ENCODE data around the gene EPB41L4A.
"Not testable (repeated sequence)": the region's sequence is repeated elsewhere in the genome, so short reads cannot be mapped to it uniquely, and the experiment has no call there.

The EPB41L4A gene

GRCh38 chr5:112397690-112398089 lies 21.4 kb downstream of the EPB41L4A start:
- DNase-seq: no peak

- DNase-seq: no peak
Observed at GRCh38 chr5:112396430-112396829, 22.6 kb downstream of the EPB41L4A start.

- not testable (repeated sequence) for DNase-seq
Observed at GRCh38 chr5:112395299-112395698, 23.8 kb downstream of the EPB41L4A start.

- no peak for DNase-seq
Observed at GRCh38 chr5:112390327-112390726, 28.8 kb downstream of the EPB41L4A start.

GRCh38 chr5:112388739-112389138 lies 30.3 kb downstream of the EPB41L4A start:
- no peak for DNase-seq

- no peak for DNase-seq
Observed at GRCh38 chr5:112388074-112388473, 31.0 kb downstream of the EPB41L4A start.

GRCh38 chr5:112386766-112387165 lies 32.3 kb downstream of the EPB41L4A start:
- no peak for DNase-seq

- no peak for DNase-seq
Observed at GRCh38 chr5:112385969-112386368, 33.1 kb downstream of the EPB41L4A start.

- no peak for DNase-seq
Observed at GRCh38 chr5:112385566-112385965, 33.5 kb downstream of the EPB41L4A start.

GRCh38 chr5:112384523-112384922 lies 34.6 kb downstream of the EPB41L4A start:
- no peak for DNase-seq

- DNase-seq: no peak
Observed at GRCh38 chr5:112382886-112383285, 36.2 kb downstream of the EPB41L4A start.

- DNase-seq: no peak
Observed at GRCh38 chr5:112381521-112381920, 37.6 kb downstream of the EPB41L4A start.

- DNase-seq: no peak
Observed at GRCh38 chr5:112379542-112380325, 39.3 kb downstream of the EPB41L4A start.

GRCh38 chr5:112374818-112375217 lies 44.3 kb downstream of the EPB41L4A start:
- no peak for DNase-seq

GRCh38 chr5:112374356-112374755 lies 44.7 kb downstream of the EPB41L4A start:
- DNase-seq: no peak

GRCh38 chr5:112373885-112374284 lies 45.2 kb downstream of the EPB41L4A start:
- no peak for DNase-seq

GRCh38 chr5:112372543-112372942 lies 46.5 kb downstream of the EPB41L4A start:
- DNase-seq: no peak

- no peak for DNase-seq
Observed at GRCh38 chr5:112371067-112371466, 48.0 kb downstream of the EPB41L4A start.

- DNase-seq: no peak
Observed at GRCh38 chr5:112367400-112367799, 51.7 kb downstream of the EPB41L4A start.

- no peak for DNase-seq
Observed at GRCh38 chr5:112366987-112367386, 52.1 kb downstream of the EPB41L4A start.

- not testable (repeated sequence) for DNase-seq
Observed at GRCh38 chr5:112360740-112361139, 58.3 kb downstream of the EPB41L4A start.

GRCh38 chr5:112356178-112356956 lies 62.7 kb downstream of the EPB41L4A start:
- no peak for DNase-seq

GRCh38 chr5:112355058-112355685 lies 63.9 kb downstream of the EPB41L4A start:
- DNase-seq: no peak

GRCh38 chr5:112353678-112354077 lies 65.4 kb downstream of the EPB41L4A start:
- no peak for DNase-seq

Measured in stimulated activated naive CD4-positive, alpha-beta T cell treated with Interleukin-2 at 50 U/mL for 16 hours (primary cell).